Measurements from ENCODE around the gene UNC80.

- TF ChIP-seq CTCF (IDR thresholded peaks at IDR 0.05) (no peak), EZH2 (IDR thresholded peaks at IDR 0.05; ENCODE audit: borderline replicate concordance, insufficient read depth, low read depth, low read length, poor library complexity, severe bottlenecking) (no peak)
Measured at GRCh38 chr2:209938906-209939305, 167.3 kb downstream of the UNC80 start.

Measured in B cell (primary cell).